ENCODE data around the gene REEP5.

DNA sequence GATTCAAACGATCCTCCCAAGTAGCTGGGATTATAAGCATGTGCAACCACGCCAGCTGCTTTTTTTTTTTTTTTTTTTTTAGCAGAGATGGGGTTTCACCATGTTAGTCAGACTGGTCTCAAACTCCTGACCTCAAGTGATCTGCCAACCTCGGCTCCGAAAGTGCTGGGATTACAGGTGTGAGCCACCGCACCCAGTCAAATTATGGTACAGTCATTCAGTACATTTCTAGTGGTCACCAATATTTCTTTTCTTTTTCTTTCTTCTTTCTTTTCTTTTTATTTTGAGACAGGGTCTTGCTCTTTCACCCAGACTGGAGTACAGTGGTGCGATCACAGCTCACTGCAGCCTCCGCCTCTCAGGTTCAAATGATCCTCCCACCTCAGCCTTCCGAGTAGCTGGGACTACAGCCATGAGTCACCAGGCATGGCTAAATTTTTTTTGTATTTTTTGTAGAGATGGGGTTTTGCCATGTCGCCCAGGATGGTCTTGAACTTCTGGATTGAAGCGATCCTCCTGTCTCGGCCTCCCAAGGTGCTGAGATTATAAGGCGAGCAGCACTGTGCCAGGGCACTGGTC, 29.2 kb upstream of the REEP5 start:
- TF ChIP-seq CTCF (IDR thresholded peaks at IDR 0.05) (no peak), POLR2A (IDR thresholded peaks at IDR 0.05) (no peak), EP300 (IDR thresholded peaks at IDR 0.05) (no peak), POLR2AphosphoS5 (IDR thresholded peaks at IDR 0.05) (no peak)
